Adipose tissue (tissue), 3 donors: Measurements from ENCODE around the gene SMYD5. TPM values are rescaled to one million over a fixed set of nuclear protein-coding genes. Genes with fewer than 3 reads are reported as not detected.

Experiments used
- H3K27ac ChIP-seq: one replicate; pipeline ENCODE4 v1.5.1; 2013; ENCODE audit warnings: low read depth, low read length
- WGBS, 3 donors: extraction: QIAGEN DNeasy Blood & Tissue Kit; methylation state at CpG; one replicate each; pipeline ENCODE4 v1.1.7; 2013; 5-methylcytosine and 5-hydroxymethylcytosine counted together
- polyA plus RNA-seq, 3 donors: library from polyadenylated mRNA; stranded (reverse); fragments of 200-250 nt; gene quantifications; one replicate each; pipeline ENCODE4 v1.2.3, GENCODE V29; 2013
- donor health status: healthy with polysubstance abuse.
- donor health status: Bipolar disorder and iron deficiency.
- donor health status: healthy.

The SMYD5 gene
- polyA plus RNA-seq, 3 donors, result 11.5 to 19.1 (median 17.4) TPM

- H3K27ac ChIP-seq, result no peak within 1 kb of the TSS
- WGBS, 3 donors, result 0% methylated on average over 65 to 67 of the region's 67 CpGs
Measured at GRCh38 chr2:73233154-73233931, 19.3 kb downstream of the SMYD5 start, which contains the start of gene PRADC1. Gene PRADC1 (minus strand): TSS chr2:73233239. CDS start chr2:73233160, 79 bp downstream.

GRCh38 chr2:73233932-73234832 is 20.1 kb downstream of the SMYD5 start, which contains the start of gene CCT7:
Gene CCT7 (plus strand): TSS chr2:73234308. CDS start chr2:73234379, 71 bp downstream.
- WGBS, 3 donors, result 0 to 1% (median 0%) methylated on average over 67 to 69 of the region's 69 CpGs
- H3K27ac ChIP-seq, result no peak within 1 kb of the TSS

- no peak overlapping the region for H3K27ac ChIP-seq
- WGBS, 3 donors, result 51 to 62% (median 61%) methylated on average over 11 of the region's 11 CpGs
Measured at GRCh38 chr2:73235315-73236028, 21.4 kb downstream of the SMYD5 start.

GRCh38 chr2:73237168-73237567 is 23.1 kb downstream of the SMYD5 start:
- no peak overlapping the region for H3K27ac ChIP-seq

GRCh38 chr2:73238149-73238548 is 24.1 kb downstream of the SMYD5 start:
- 66 to 84% (median 75%) methylated on average over 3 of the region's 3 CpGs for WGBS, 3 donors
- no peak overlapping the region for H3K27ac ChIP-seq

More at GRCh38 chr2:73237168-73237567, 23.1 kb downstream of the SMYD5 start:
- 64 to 69% (median 66%) methylated on average over 1 of the region's 1 CpG for WGBS, 3 donors

- 81 to 93% (median 91%) methylated on average over 1 of the region's 1 CpG for WGBS, 3 donors
- no peak overlapping the region for H3K27ac ChIP-seq
Measured at GRCh38 chr2:73238976-73239375, 24.9 kb downstream of the SMYD5 start.

GRCh38 chr2:73239776-73240175 is 25.7 kb downstream of the SMYD5 start:
- no peak overlapping the region for H3K27ac ChIP-seq
- 40 to 76% (median 52%) methylated on average over 3 of the region's 3 CpGs for WGBS, 3 donors

- H3K27ac ChIP-seq, result no peak overlapping the region
- WGBS, 3 donors, result 31 to 66% (median 59%) methylated on average over 5 of the region's 5 CpGs
Measured at GRCh38 chr2:73243884-73244570, 30.0 kb downstream of the SMYD5 start.

- H3K27ac ChIP-seq, result no peak overlapping the region
- 89 to 97% (median 95%) methylated on average over 3 of the region's 3 CpGs for WGBS, 3 donors
Measured at GRCh38 chr2:73244580-73244979, 30.5 kb downstream of the SMYD5 start.

- 69 to 77% (median 77%) methylated on average over 3 of the region's 3 CpGs for WGBS, 3 donors
- H3K27ac ChIP-seq, result no peak overlapping the region
Measured at GRCh38 chr2:73246850-73247249, 32.8 kb downstream of the SMYD5 start.

- WGBS, 3 donors, result 81 to 87% (median 85%) methylated on average over 9 of the region's 9 CpGs
- no peak overlapping the region for H3K27ac ChIP-seq
Measured at GRCh38 chr2:73249636-73250035, 35.6 kb downstream of the SMYD5 start.

GRCh38 chr2:73250872-73251846 is 37.1 kb downstream of the SMYD5 start:
- no peak overlapping the region for H3K27ac ChIP-seq
- 62 to 95% (median 93%) methylated on average over 17 of the region's 17 CpGs for WGBS, 3 donors

- no peak overlapping the region for H3K27ac ChIP-seq
- 86 to 95% (median 87%) methylated on average over 17 of the region's 17 CpGs for WGBS, 3 donors
Measured at GRCh38 chr2:73252238-73253027, 38.4 kb downstream of the SMYD5 start.

GRCh38 chr2:73253400-73253799 is 39.4 kb downstream of the SMYD5 start:
- H3K27ac ChIP-seq, result no peak overlapping the region
- 53 to 82% (median 56%) methylated on average over 2 of the region's 2 CpGs for WGBS, 3 donors

- 79 to 92% (median 85%) methylated on average over 3 of the region's 3 CpGs for WGBS, 3 donors
- no peak overlapping the region for H3K27ac ChIP-seq
Measured at GRCh38 chr2:73253901-73254300, 39.9 kb downstream of the SMYD5 start.

GRCh38 chr2:73254343-73255006 is 40.4 kb downstream of the SMYD5 start:
- 92 to 95% (median 93%) methylated on average over 7 of the region's 7 CpGs for WGBS, 3 donors
- no peak overlapping the region for H3K27ac ChIP-seq
